Placental epithelial cell (primary cell): ENCODE results near the gene LMTK2. TPM values are rescaled to one million over a fixed set of nuclear protein-coding genes. Genes with fewer than 3 reads are reported as not detected.

Source experiments
- total RNA-seq: library from RNA; depleted of rRNA; stranded (reverse); fragments of >200 nt; gene quantifications from 2 replicates; pipeline ENCODE4 v1.2.3, GENCODE V29; 2012

The LMTK2 gene
- 2.7 and 5.5 TPM in 2 replicates for total RNA-seq

GRCh38 chr7:98106647-98107312 lies at the start of gene LMTK2:
LMTK2 (plus strand) TSS chr7:98106862; CDS start chr7:98107178, 316 bp downstream.

GRCh38 chr7:98211221-98211675 lies 104.6 kb downstream of the LMTK2 start, which contains the start of gene BHLHA15:
BHLHA15 (plus strand) TSS chr7:98211439; CDS start chr7:98212310, 871 bp downstream.

GRCh38 chr7:98251601-98252424 lies 145.2 kb downstream of the LMTK2 start, which contains the start of gene TECPR1:
TECPR1 (minus strand) TSS chr7:98252232; CDS start chr7:98246146, 6,086 bp downstream.

Other genes with a start within 250 kb of the LMTK2 start
- gene ASNS, start 234.5 kb upstream of the LMTK2 start, total RNA-seq = 12.6 and 32.3 TPM in 2 replicates
- gene OCM2, start 116.7 kb upstream of the LMTK2 start, total RNA-seq = not detected in 2 replicates
- 0.98 TPM in 1 of 2 replicates, not detected in the other for gene BHLHA15, start 104.6 kb downstream of the LMTK2 start, total RNA-seq
- 5.9 and 11.2 TPM in 2 replicates for gene TECPR1, start 145.4 kb downstream of the LMTK2 start, total RNA-seq
- 50.6 and 58.3 TPM in 2 replicates for gene BRI3, start 174.8 kb downstream of the LMTK2 start, total RNA-seq